NCI-H1105 (cell line): ENCODE measurements around the gene THRSP.
A peak's percentile ranks its signal among the peaks of the same experiment; 100 is the strongest.
"Not testable (repeated sequence)": the region's sequence is repeated elsewhere in the genome, so short reads cannot be mapped to it uniquely, and the experiment has no call there.

Experiments used
- DNase-seq: peaks from one replicate; lab custom pipeline; 2025; lab: John Stamatoyannopoulos, UW

Gene THRSP

DNA sequence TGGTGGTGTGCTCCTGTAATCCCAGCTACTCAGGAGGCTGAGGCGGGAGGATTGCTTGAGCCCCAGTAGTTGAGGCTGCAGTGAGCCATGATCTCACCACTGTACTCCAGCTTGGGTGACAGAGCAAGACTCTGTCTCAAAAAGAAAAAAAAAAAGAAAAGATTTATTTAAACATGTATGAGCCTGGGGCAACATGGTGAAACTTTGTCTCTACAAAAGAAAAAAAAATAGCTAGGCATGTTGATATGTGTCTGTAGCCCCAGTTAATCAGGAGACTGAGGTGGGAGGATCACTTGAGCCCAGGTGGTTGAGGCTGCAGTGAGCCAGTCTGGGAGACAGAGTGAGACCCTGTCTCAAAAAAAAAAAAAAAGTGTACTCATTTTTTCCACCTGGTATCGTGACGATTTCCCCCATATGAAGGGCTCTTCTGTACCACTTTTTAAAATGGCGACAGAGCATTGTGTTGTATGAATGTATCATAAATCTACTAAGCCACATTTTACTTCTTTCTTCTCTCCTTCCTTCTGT is 24.2 kb upstream of the THRSP start:
- DNase-seq: no peak

- DNase-seq: peak; percentile 79
Measured at GRCh38 chr11:78039919-78040671, 23.6 kb upstream of the THRSP start.

DNA sequence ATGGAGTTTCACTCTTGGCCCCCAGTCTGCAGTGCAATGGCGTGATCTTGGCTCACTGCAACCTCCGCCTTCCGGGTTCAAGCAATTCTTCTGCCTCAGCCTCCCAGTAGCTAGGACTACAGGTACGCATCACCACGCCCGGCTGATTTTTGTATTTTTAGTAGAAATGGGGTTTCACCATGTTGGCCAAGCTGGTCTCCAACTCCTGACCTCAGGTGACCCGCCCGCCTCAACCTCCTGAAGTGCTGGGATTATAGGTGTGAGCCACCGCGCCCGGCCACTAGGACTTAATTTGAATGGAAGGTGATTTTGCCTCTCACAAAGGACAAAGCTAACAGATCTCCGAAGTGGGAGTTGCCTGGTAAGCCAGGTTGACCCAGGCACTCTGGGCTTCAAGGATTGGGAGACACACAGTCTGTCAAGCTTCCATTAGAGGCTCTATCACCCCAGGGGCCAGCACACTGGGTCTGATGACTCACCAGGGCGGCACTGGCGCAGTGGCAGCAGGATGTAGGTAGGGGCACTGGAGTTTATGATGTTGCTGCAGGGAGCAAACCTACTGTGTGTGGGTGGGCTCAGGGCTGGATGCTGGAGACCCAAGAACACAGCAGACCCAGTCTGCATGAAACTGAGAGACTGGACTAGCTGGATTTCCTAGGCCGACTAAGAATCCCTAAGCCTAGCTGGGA is 22.8 kb upstream of the THRSP start:
- DNase-seq: no peak

GRCh38 chr11:78041380-78041719 is 22.3 kb upstream of the THRSP start:
- DNase-seq: not testable (repeated sequence)

- DNase-seq: no peak
Measured at GRCh38 chr11:78041843-78042440, 21.7 kb upstream of the THRSP start.

- DNase-seq: no peak
Measured at GRCh38 chr11:78044706-78045105, 19.0 kb upstream of the THRSP start.

- DNase-seq: peak; percentile 49
Measured at GRCh38 chr11:78045851-78046485, 17.7 kb upstream of the THRSP start.

- no peak for DNase-seq
Measured at GRCh38 chr11:78046486-78046854, 17.2 kb upstream of the THRSP start.

DNA sequence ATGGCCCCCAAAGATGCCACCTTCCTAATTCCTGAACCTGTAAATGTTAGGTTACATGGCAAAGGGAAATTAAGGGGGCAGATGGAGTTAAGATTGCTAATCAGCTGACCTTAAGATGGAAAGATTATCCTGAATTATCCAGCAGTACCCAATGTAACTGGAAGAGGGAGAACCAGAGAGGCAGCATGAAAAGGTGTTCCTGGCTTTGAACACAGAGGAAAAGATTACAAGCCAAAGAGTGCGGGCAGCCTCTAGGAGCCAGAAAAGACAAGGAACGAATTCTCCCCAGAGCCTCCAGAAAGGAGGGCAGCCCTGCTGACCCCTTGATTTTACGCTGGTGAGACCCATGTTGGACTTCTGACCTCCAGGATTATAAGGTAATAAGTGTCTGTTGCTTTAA is 15.1 kb upstream of the THRSP start:
- DNase-seq: no peak

DNA sequence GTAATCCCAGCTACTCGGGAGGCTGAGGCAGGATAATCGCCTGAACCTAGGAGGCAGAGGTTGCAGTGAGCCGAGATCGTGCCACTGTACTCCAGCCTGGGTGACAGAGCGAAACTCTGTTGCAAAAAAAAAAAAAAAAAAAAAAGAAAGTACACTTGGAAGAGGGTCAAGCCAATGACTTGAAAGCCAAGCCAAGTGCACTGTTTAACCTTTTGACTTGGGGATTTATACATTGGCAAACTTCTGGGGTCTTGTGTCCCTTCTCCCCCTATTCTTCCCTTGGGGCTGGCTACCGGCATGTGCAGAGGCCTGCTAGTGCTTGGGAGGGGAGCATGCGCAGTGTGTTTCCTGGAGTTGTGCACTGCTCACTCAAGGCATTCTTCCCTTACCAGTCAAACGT is 14.3 kb upstream of the THRSP start:
- no peak for DNase-seq

GRCh38 chr11:78050964-78051831 is 12.5 kb upstream of the THRSP start:
- no peak for DNase-seq

DNA sequence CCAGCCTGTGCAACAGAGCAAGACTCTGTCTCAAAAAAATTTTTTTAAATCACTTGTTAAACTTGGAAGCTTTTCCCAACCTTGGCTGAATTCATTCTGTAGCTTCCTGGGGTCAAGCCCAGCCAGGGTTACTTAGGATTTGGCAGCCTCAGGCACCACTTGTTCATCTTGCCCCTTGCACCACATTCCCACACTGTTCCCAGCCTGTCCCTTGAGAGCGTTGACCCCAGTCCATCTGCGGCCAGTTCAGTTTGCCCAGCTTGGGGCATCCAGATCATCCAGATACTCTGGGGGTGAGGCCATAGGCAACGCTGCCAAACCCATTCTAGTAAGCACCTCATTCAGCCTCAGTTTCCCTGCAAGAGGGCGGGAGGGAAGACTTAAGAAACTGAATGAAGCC is 8.7 kb upstream of the THRSP start:
- no peak for DNase-seq

DNA sequence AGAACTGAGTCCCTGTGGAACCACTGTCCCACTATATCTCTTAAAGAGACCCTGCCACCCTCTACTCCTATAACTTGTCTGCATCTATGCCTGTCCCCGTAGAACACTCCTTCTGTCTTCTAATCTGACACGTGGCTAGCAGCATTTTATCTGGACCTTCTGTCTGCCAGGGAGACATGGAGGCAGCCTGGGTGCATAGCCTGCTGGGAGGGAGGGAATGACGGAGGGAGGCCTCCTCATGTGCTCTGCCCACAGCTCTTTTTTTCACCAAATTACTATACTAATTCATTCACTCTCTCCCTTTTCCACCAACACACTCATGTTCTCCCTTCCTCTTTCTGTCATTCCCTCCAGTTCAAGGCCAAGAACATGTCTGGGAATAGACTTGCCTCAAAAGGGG is 7.6 kb upstream of the THRSP start:
- DNase-seq: no peak

GRCh38 chr11:78057462-78058055 is 6.1 kb upstream of the THRSP start:
- no peak for DNase-seq

- not testable (repeated sequence) for DNase-seq
Measured at GRCh38 chr11:78059749-78060328, 3.8 kb upstream of the THRSP start.

DNA sequence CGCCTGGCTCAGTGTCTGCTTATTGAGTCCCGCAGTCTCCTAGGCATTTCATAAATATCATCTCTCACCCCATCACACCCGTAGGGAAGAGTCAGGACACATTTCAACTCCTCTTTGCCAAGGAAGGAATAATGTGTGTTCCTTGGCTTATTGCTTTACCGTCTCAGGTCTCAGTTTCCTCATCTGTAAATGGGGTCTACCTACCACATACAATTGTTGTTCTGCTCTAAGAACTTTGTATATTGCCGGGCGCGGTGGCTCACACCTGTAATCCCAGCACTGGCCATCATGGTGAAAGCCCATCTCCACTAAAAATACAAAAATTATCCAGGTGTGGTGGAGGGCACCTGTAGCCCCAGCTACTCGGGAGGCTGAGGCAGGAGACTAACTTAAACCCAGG is 3.1 kb upstream of the THRSP start:
- no peak for DNase-seq

DNA sequence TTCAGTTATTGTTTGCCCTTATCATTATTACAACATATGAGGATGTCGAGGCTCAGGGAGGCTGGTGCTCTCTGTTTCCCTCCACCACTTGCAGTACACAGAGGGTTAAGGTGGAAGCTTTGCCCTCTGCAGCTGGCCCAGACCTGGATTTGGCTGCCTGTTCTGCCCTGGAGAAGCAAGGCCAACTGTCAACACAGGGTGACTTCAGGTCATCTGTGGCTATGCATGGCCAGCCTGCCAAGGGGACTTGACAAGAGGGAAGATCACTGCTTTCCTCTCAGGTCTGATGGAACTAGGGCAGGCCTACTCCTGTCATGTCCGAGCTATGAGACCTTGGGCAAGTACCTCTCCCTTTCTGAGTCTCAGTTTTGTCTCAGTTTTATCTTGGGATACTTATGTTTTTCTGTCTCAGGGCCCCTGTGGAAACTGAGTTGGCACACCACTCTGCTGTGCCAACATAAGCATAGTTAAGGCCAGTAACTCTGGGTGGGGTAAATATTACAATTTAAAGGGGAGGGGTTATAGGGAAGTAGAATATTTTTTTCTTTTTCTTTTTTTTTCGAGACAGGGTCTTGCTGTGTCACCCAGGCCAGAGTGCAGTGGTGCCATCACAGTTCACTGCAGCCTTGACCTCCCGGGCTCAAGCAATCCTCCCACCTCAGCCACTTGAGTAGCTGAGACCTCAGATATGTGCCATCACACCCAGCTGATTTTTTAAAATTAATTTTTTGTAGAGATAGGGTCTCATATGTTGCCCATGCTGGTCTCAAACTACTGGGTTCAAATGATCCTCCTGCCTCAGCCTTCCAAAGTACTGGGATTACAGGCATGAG is 2.4 kb upstream of the THRSP start:
- no peak for DNase-seq

DNA sequence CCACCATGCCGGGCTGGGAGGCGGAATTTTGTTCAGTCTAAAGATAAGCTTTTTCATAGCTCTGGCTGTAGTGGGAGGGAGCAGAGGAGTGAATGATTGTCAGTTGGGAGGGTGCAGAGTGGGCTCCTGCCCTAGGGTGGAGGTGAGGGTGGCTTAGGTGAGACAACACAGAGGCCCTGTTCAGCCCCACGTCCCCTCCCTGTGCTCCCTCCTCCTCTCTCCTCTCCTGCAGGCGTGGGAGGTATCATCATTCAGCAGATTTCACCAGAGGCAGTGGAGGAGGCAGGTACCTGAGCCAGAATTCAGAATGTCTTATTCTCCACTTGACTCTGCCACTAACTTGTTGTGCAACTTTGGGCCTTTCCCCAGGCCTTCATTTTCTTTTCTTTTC is 1.7 kb upstream of the THRSP start:
- DNase-seq: no peak

- no peak for DNase-seq
Measured at GRCh38 chr11:78062671-78063070, 990 bp upstream of the THRSP start.

GRCh38 chr11:78065203-78065602 is 1.5 kb downstream of the THRSP start:
- no peak for DNase-seq
